ENCODE results near the gene TSPAN17. TPM values are rescaled to one million over a fixed set of nuclear protein-coding genes. Genes with fewer than 3 reads are reported as not detected.

TSPAN17 gene
- total RNA-seq, 1 experiment from 2014 or later, result 50.1 TPM

- BruUV-seq (replicated peaks), result no TSS peak
- H3K27me3 ChIP-seq (ENCODE audit: insufficient read depth, low read length), result peaks cover 5% of the 10 kb centered on the region; the same call in 1 of the 2 replicates
- no peak overlapping the region for H2AFZ ChIP-seq (ENCODE audit: low read depth, low read length, poor library complexity, severe bottlenecking)
- ATAC-seq, result no peak
- no peak overlapping the region for H3K27ac ChIP-seq (ENCODE audit: low read depth, low read length)
- no peaks in the 10 kb centered on the region for H4K20me1 ChIP-seq (ENCODE audit: insufficient read depth)
- no peak for TF ChIP-seq MAX (IDR thresholded peaks at IDR 0.05)
- TF ChIP-seq ATF3 (IDR thresholded peaks at IDR 0.05), result no peak
- TF ChIP-seq CEBPB (IDR thresholded peaks at IDR 0.05; ENCODE audit: low read depth), result no peak
- no peak for TF ChIP-seq RAD21 (IDR thresholded peaks at IDR 0.05; ENCODE audit: low read depth)
- TF ChIP-seq TCF7L2 (IDR thresholded peaks at IDR 0.05; ENCODE audit: borderline replicate concordance, extremely low read depth, insufficient read depth, insufficient read length), result no peak
- TF ChIP-seq SIN3A (IDR thresholded peaks at IDR 0.05; ENCODE audit: low read depth), result no peak
- TF ChIP-seq CBX3 (IDR thresholded peaks at IDR 0.05; ENCODE audit: low read depth), result no peak
- no peaks in the 10 kb centered on the region for H3K9me2 ChIP-seq (ENCODE audit: insufficient read depth)
- intact Hi-C loops (cut with micrococcal nuclease), result no loop called here
- H3K4me1 ChIP-seq (ENCODE audit: control insufficient read depth in 1 of 2, insufficient read depth in 2 of 2, low read length in 2 of 2), result peaks cover 2 to 9% of the 10 kb centered on the region in 2 experiments; a peak in 3 of 4 replicates
- H3K36me3 ChIP-seq (ENCODE audit: control insufficient read depth in 1 of 2, insufficient read depth in 2 of 2, low read length in 2 of 2), result no peaks in the 10 kb centered on the region
- H3K79me2 ChIP-seq (ENCODE audit: insufficient read depth, low read length), result no peaks in the 10 kb centered on the region
- ChIA-PET CTCF (no interaction called here), RAD21 (ENCODE audit: low non-redundant PET in 1 of 2, low total read pairs in 2 of 2, uncharacterized antibody in 2 of 2, unreplicated experiment in 2 of 2) (no interaction called here), POLR2A (no interaction called here)
- no peak for DNase-seq (ENCODE audit: low read depth, low spot score)
- no peak overlapping the region for H3K9ac ChIP-seq (ENCODE audit: low read length)
- H3K4me3 ChIP-seq (replicated peaks in 1 of 2; ENCODE audit: low read depth in 1 of 2, low read length in 2 of 2), result no peak overlapping the region
- no peaks in the 10 kb centered on the region for H3K9me3 ChIP-seq (ENCODE audit: control insufficient read depth in 1 of 2, insufficient read depth in 1 of 2, low read depth in 1 of 2, low read length in 2 of 2)
- no peak overlapping the region for H3K4me2 ChIP-seq (ENCODE audit: low read length)
These were observed 8.8 kb upstream of the TSPAN17 start for GRCh38 chr5:176638437-176638836.

- H3K36me3 ChIP-seq (ENCODE audit: control insufficient read depth in 1 of 2, insufficient read depth in 2 of 2, low read length in 2 of 2), result no peaks in the 10 kb centered on the region
- no peaks in the 10 kb centered on the region for H3K79me2 ChIP-seq (ENCODE audit: insufficient read depth, low read length)
- H3K4me2 ChIP-seq (ENCODE audit: low read length), result no peak overlapping the region
- H3K9me3 ChIP-seq (ENCODE audit: control insufficient read depth in 1 of 2, insufficient read depth in 1 of 2, low read depth in 1 of 2, low read length in 2 of 2), result no peaks in the 10 kb centered on the region
- ChIA-PET CTCF (no interaction called here), POLR2A (no interaction called here), RAD21 (ENCODE audit: low non-redundant PET in 1 of 2, low total read pairs in 2 of 2, uncharacterized antibody in 2 of 2, unreplicated experiment in 2 of 2) (no interaction called here)
- H3K9me2 ChIP-seq (ENCODE audit: insufficient read depth), result no peaks in the 10 kb centered on the region
- BruUV-seq (replicated peaks), result no TSS peak
- no peak overlapping the region for H3K27ac ChIP-seq (ENCODE audit: low read depth, low read length)
- no peak overlapping the region for H3K9ac ChIP-seq (ENCODE audit: low read length)
- no peaks in the 10 kb centered on the region for H3K27me3 ChIP-seq (ENCODE audit: insufficient read depth, low read length)
- no peak overlapping the region for H3K4me3 ChIP-seq (replicated peaks in 1 of 2; ENCODE audit: low read depth in 1 of 2, low read length in 2 of 2)
- intact Hi-C loops (cut with micrococcal nuclease), result no loop called here
- ATAC-seq, result no peak
- no peaks in the 10 kb centered on the region for H4K20me1 ChIP-seq (ENCODE audit: insufficient read depth)
- peaks cover 2 to 13% of the 10 kb centered on the region in 2 experiments; a peak in 3 of 4 replicates for H3K4me1 ChIP-seq (ENCODE audit: control insufficient read depth in 1 of 2, insufficient read depth in 2 of 2, low read length in 2 of 2)
- H2AFZ ChIP-seq (ENCODE audit: low read depth, low read length, poor library complexity, severe bottlenecking), result no peak overlapping the region
- DNase-seq (ENCODE audit: low read depth, low spot score), result no peak
- TF ChIP-seq EZH2phosphoT487 (IDR thresholded peaks at IDR 0.05; ENCODE audit: borderline replicate concordance) (no peak), YY1 (IDR thresholded peaks at IDR 0.05; ENCODE audit: extremely low read depth, insufficient replicate concordance, low read depth, low read length) (no peak), SP1 (IDR thresholded peaks at IDR 0.05; ENCODE audit: low read depth) (no peak), CBX3 (IDR thresholded peaks at IDR 0.05; ENCODE audit: low read depth) (no peak), EGR1 (IDR thresholded peaks at IDR 0.05; ENCODE audit: low read depth) (no peak), REST (IDR thresholded peaks at IDR 0.05; ENCODE audit: low read depth) (no peak), POLR2AphosphoS5 (IDR thresholded peaks at IDR 0.05; ENCODE audit: low read depth, low read length) (no peak), ELF1 (IDR thresholded peaks at IDR 0.05; ENCODE audit: borderline replicate concordance, low read depth) (no peak), ZNF274 (IDR thresholded peaks at IDR 0.05; ENCODE audit: low read depth, low read length) (no peak), CEBPB (IDR thresholded peaks at IDR 0.05; ENCODE audit: low read depth) (no peak), POLR2A (IDR thresholded peaks at IDR 0.05; ENCODE audit: borderline replicate concordance, extremely low read depth, insufficient read depth, insufficient read length) (no peak), RAD21 (IDR thresholded peaks at IDR 0.05; ENCODE audit: low read depth) (no peak)
These were observed 8.1 kb upstream of the TSPAN17 start for GRCh38 chr5:176639208-176639607.

All from HCT116 (cell line).